Breast epithelium (tissue), 3 donors: ENCODE results near the gene CCDC134.

Experiments
- CTCF ChIP-seq, 3 donors: fragments of 450-650 bp; IDR thresholded peaks; one replicate each; pipeline ENCODE4 v1.5.1; 2016 to 2017; ENCODE audit warnings: antibody characterized with exemption in 3 of 3, mild to moderate bottlenecking in 3 of 3, moderate library complexity in 3 of 3
- POLR2A ChIP-seq: fragments of 450-650 bp; IDR thresholded peaks from one replicate; pipeline ENCODE4 v1.6.1; 2016; ENCODE audit warnings: antibody characterized with exemption, mild to moderate bottlenecking, moderate library complexity
- POLR2AphosphoS5 ChIP-seq, 3 donors: sonication (generic); formaldehyde crosslinking; IDR thresholded peaks; one replicate each; pipeline ENCODE4 v1.6.1; 2017; ENCODE audit warnings: antibody characterized with exemption in 3 of 3

GRCh38 chr22:41821471-41822316, 21.2 kb downstream of the CCDC134 start:
- TF ChIP-seq CTCF (IDR thresholded peaks at IDR 0.05) (no peak), POLR2AphosphoS5 (IDR thresholded peaks at IDR 0.05) (no peak), POLR2A (no peak)
